SK-N-MC (cell line): ENCODE measurements around the gene NR5A2.

ENCODE experiments used
- DNase-seq: peaks from one replicate; pipeline ENCODE4 v3.0.0-alpha.2; 2011; ENCODE audit warnings: low read depth, low spot score
- H3K27ac ChIP-seq: fragments of 200-600 bp; sonication (generic); 2 replicates; pipeline ENCODE4 v1.5.1; 2016; ENCODE audit warnings: mixed run types
- H3K36me3 ChIP-seq: fragments of 200-600 bp; sonication (generic); 2 replicates; pipeline ENCODE4 v1.6.1; 2017; ENCODE audit warnings: antibody characterized with exemption, low read length, mixed read lengths; ENCODE audit not compliant: insufficient read depth
- H3K4me3 ChIP-seq: fragments of 200-600 bp; sonication (generic); 2 replicates; pipeline ENCODE4 v1.5.1; 2016
- H3K9ac ChIP-seq: fragments of 200-600 bp; sonication (generic); 2 replicates; pipeline ENCODE4 v1.8.0; 2017; ENCODE audit warnings: mixed run types, mixed read lengths; ENCODE audit not compliant: insufficient read length
- H3K9me3 ChIP-seq: fragments of 200-600 bp; sonication (generic); 2 replicates; pipeline ENCODE4 v1.6.1; 2017; ENCODE audit warnings: low read depth, mild to moderate bottlenecking, antibody characterized with exemption, low read length, moderate library complexity, mixed read lengths
- EZH2 ChIP-seq: fragments of 200-600 bp; sonication (generic); IDR thresholded peaks from one replicate; pipeline ENCODE4 v1.6.1; 2017; ENCODE audit warnings: antibody characterized with exemption
- FOXP2 ChIP-seq: optimal IDR thresholded peaks from 2 replicates; pipeline ENCODE3; 2011; ENCODE audit warnings: mild to moderate bottlenecking, moderate library complexity; ENCODE audit not compliant: insufficient read depth; ENCODE audit errors: extremely low read length, control extremely low read depth
- POLR2AphosphoS5 ChIP-seq: IDR thresholded peaks from 2 replicates; pipeline ENCODE4 v1.6.1; 2012; ENCODE audit warnings: mild to moderate bottlenecking, low read depth, low read length, borderline replicate concordance

The NR5A2 gene

DNA sequence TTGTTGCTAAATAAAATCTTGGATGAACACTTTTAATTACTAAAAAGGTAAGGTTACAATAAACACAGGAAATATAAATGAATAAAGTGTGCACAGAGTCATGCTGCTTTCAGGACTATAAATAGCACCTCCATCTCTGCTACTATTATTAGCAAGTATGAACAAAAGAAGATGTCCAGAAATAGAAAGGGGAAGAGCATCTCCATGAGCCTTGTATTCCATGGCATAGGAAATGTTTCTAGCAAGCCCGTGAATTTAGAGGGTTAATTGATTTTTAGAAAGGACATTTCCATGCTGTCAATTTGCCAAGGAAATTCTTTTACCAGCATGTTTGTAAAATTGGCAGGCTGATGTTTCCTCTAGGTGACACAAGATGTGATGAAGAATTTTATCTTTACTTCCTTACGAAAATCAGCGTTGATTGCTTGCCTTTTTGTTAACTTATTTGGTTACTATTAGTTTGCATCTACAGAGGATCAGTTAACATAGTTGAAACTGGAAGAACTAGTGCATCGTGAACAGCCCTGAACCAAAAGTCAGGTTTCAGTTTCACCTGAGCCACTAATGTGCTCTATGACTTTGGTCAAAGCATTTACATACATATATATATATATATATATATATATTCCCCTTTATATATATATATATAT, 45.3 kb downstream of the NR5A2 start:
- no peak overlapping the region for H3K9ac ChIP-seq
- DNase-seq, result no peak
- no peak overlapping the region for H3K4me3 ChIP-seq
- no peak for TF ChIP-seq POLR2AphosphoS5
- no peak for TF ChIP-seq EZH2
- no peak for TF ChIP-seq FOXP2
- H3K36me3 ChIP-seq, result no peaks in the 10 kb centered on the region
- H3K27ac ChIP-seq, result no peak overlapping the region
- H3K9me3 ChIP-seq, result no peaks in the 10 kb centered on the region

DNA sequence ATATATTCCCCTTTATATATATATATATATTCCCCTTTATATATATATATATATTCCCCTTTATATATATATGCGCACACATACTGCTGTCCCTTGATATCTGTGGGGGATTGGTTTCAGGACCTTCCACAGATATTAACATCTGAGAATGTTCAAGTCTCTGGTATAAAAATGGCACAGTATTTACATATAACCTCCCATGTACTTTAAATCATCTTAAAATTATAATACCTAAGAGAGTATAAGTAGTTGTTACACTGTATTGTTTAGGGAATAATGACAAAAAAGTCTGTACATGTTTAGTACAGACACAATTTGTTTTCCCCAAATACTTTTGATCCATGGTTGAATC, 45.8 kb downstream of the NR5A2 start:
- no peak overlapping the region for H3K27ac ChIP-seq
- no peaks in the 10 kb centered on the region for H3K36me3 ChIP-seq
- TF ChIP-seq FOXP2 (no peak), POLR2AphosphoS5 (no peak), EZH2 (no peak)
- no peak overlapping the region for H3K4me3 ChIP-seq
- H3K9ac ChIP-seq, result no peak overlapping the region
- H3K9me3 ChIP-seq, result no peaks in the 10 kb centered on the region
- no peak for DNase-seq

DNA sequence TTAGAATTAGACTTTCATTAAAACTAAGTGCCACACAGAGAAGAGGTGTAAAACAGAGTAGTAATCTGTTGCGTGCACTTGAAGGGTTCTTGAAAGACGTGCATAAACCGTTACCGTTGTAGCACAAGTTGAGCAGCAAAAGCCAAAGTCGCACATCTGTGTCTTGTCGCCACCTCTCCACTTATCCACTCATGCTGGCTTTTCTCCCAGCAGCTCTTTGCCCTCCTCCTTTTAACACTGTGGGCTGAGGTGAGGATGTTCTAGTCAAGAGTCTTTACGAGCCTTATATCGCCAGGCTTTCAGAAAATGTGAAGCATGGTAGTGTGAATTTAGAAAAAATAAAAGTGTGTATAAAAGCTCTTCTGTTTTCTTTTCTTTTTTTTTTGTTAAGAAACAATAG, 48.0 kb downstream of the NR5A2 start:
- DNase-seq, result no peak
- TF ChIP-seq FOXP2, result no peak
- no peak for TF ChIP-seq POLR2AphosphoS5
- TF ChIP-seq EZH2, result no peak
- H3K4me3 ChIP-seq, result peak overlapping the region; percentile 55

DNA sequence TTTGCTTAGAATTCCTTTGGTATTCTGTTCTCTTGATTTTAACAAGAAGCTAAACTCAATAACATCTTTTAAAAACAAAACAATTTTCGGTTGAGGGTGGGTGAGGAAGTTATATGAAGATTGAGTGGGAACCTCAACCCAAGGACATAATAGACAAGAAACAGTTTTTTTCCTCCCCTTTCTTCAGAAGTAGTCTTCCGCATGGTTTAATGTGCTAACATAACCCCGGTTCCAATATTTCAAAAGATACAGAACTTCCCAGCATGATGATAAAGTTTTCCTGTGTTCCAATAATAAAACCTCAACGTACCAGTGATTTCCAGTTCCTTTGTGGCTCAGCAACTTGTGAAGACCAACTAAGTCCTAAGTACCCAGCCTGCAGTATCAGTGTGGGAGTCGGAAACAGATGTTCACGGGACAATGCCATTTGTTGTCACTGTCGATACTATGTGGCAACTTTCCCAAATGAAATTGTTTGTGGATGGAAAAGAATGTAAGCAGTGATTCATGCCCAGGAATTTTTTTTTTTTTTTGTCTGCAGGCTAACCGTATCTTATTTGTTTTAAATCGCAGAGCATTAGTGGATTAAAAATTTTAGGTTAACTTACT, 48.5 kb downstream of the NR5A2 start:
- no peak for TF ChIP-seq EZH2
- peak; percentile 37 for TF ChIP-seq FOXP2
- DNase-seq, result no peak
- H3K9me3 ChIP-seq, result no peaks in the 10 kb centered on the region
- peak overlapping the region; percentile 55 for H3K4me3 ChIP-seq
- H3K27ac ChIP-seq, result peak overlapping the region; percentile 56; the same call in 1 of the 2 replicates
- H3K9ac ChIP-seq, result no peak overlapping the region
- no peaks in the 10 kb centered on the region for H3K36me3 ChIP-seq

More for the DNA sequence above, 48.0 kb downstream of the NR5A2 start:
- Histone ChIP-seq H3K27ac (peak overlapping the region; percentile 56; the same call in 1 of the 2 replicates), H3K36me3 (no peaks in the 10 kb centered on the region), H3K9ac (no peak overlapping the region), H3K9me3 (no peaks in the 10 kb centered on the region)

DNA sequence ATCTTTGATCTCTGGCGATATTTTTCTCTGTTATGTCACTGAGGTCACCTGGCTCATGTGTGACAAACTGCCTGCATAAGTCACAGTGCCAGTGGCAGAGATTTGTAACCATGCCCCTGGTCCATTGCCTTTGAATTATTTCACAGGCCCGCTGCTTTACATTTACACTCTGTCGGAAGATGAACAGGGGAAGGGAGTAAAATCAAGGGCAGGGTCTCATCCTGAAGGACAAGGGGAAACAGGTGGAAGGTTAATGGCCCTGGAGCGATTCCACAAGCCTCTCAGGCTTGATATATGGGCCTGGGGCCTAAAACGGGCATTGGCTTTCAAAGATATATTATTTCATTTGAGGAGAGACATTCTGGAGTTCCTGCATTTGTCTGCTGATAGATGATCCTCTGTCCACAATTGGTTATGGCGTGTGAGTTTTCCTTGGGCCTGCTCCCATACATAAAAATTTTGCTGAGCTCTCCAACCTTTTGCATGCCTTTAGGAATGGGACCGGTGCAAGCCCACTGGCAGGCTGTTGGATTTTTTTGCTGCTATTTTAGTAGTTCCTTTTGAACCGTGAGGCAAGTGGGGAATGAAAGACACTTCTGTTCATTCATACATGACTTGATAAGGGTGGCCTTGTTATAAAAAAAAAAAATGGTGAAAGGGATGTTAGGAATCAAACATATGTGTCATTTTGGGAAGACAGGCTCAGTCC, 51.9 kb downstream of the NR5A2 start:
- H3K9ac ChIP-seq, result no peak overlapping the region
- no peaks in the 10 kb centered on the region for H3K36me3 ChIP-seq
- TF ChIP-seq POLR2AphosphoS5 (no peak), EZH2 (no peak), FOXP2 (no peak)
- H3K27ac ChIP-seq, result no peak overlapping the region
- H3K9me3 ChIP-seq, result no peaks in the 10 kb centered on the region
- H3K4me3 ChIP-seq, result no peak overlapping the region
- DNase-seq, result no peak

DNA sequence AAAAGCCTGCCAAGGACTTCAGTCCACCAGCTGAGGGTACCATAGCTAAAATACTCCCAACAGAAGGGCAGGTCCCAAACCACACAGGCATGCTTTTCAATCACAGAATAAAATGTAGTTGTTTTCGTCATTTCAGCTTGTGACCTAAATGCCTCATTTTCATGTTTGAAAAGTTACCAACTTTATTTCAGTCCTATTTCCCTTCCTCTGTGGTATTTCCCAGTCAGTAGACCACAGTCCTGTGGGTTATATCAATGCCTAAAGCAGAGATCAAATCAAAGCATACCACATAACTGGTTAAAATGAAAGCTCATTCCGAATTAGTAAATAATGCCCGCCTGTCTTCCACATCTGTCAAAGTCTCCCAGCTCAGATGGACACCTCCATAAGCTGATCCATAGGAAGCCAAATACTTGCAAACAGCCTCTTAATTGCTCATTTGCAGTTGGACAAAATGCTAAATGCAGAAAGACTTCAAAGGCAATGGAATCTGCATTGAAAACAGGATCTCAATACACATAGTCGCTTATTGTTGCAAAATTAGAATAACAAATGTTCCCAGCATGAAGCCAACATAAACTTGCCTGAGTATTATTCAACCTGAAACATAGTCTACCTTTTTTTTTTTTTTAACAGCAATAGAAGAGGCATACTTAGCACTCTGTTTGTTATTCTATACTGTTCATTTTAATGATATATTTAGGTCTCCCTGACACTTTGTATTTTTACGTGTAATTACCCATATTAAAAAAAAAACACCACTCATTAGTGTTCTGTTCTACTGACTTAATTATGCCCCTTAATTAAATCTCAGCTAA, 53.9 kb downstream of the NR5A2 start:
- DNase-seq, result no peak
- H3K9ac ChIP-seq, result no peak overlapping the region
- no peaks in the 10 kb centered on the region for H3K36me3 ChIP-seq
- no peaks in the 10 kb centered on the region for H3K9me3 ChIP-seq
- H3K27ac ChIP-seq, result no peak overlapping the region
- TF ChIP-seq EZH2, result no peak
- TF ChIP-seq POLR2AphosphoS5, result no peak
- TF ChIP-seq FOXP2, result no peak
- H3K4me3 ChIP-seq, result no peak overlapping the region

DNA sequence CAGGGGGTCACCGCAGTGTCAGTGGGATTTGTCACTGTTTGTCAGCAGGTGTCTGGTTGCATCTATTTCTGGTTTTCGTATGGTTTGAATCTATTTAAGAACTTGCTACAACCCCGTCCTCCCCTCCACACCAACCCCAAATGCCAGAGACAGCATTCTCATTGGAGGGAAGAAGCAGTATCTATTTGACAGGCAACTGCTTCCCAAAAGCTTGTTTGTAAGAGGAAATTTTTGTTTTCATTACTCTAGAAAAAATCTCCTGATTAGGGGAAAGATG, 54.4 kb downstream of the NR5A2 start:
- DNase-seq, result no peak
- no peak overlapping the region for H3K27ac ChIP-seq
- no peak overlapping the region for H3K4me3 ChIP-seq

DNA sequence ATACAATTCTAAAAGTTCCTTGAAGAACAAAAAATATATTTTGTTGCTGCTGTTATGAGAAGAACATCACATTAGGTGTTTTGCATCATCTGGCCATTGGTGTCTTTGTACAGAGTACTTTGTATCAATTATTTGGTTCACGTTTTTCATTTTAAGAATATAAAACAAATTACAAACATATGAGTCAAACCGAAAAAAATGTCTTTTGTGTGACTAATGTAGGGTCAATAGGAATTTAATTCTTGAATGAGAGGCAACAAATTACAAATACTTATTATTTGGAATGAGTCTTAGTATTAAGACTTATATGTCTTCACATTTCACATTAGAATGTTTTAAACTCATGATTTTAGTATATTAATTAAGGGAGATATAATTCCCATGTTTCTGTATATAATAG, 54.8 kb downstream of the NR5A2 start:
- Histone ChIP-seq H3K36me3 (no peaks in the 10 kb centered on the region), H3K27ac (no peak overlapping the region), H3K4me3 (no peak overlapping the region), H3K9me3 (no peaks in the 10 kb centered on the region), H3K9ac (no peak overlapping the region)
- no peak for TF ChIP-seq EZH2
- TF ChIP-seq POLR2AphosphoS5, result no peak
- TF ChIP-seq FOXP2, result no peak
- DNase-seq, result no peak

More for the DNA sequence above, 54.4 kb downstream of the NR5A2 start:
- Histone ChIP-seq H3K9ac (no peak overlapping the region), H3K9me3 (no peaks in the 10 kb centered on the region), H3K36me3 (no peaks in the 10 kb centered on the region)
- TF ChIP-seq POLR2AphosphoS5, result no peak
- TF ChIP-seq FOXP2, result no peak
- no peak for TF ChIP-seq EZH2
